Activated CD4-positive, alpha-beta T cell treated with anti-CD3 and anti-CD28 coated beads for 4 hours (primary cell): ENCODE results near the gene ARHGEF17.

Experiments
- DNase-seq, 2 donors: peaks; one replicate each; pipeline ENCODE4 v3.0.0-alpha.2; 2020

The ARHGEF17 gene

DNA sequence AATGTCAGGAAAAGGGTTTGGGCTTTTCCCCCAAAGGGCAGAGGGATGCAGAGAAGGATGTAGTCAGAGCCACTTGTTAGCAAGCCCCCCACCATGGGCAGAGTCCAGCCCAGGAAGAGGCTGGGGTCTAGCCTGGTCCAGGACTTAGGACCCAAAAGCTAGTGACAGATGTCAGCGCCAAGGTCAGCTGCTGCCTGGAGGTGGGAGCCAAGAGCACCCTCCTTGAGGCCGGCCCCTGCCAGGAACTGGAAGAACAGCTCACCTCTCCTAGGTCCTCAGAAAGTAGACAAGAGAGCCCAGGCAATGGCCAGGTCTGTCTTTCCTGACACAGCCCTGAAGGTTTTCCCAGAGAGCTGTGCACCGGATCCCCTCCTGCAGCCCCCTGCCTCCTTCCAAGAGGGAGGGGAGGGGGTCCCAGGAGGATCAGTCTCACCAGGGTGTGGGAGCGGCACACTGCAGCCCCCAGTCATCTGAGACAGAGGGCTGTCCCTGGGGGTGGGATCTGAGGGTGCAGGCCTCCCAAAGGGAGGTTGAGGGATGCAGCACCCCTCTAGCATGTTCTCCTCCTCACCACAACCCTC, 14.6 kb upstream of the ARHGEF17 start:
- DNase-seq: no peak

DNA sequence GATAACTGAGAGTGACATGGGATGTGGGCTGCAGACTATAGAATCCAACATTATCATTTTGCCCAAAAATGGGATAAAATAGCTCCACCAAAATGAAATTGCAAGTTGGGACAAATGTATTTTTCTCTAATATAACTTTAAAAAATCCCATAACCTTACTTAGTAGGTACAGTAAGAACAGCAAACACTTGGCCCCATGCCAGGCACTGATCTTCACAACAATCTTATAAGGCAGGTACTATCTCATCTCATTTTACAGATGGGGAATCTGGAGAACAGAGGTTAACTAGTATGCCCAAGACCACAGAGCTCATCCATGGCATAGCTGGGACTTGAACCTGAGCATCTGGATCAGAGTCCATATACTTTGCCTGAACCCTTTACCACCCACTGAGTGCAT, 13.5 kb upstream of the ARHGEF17 start:
- no peak for DNase-seq

DNA sequence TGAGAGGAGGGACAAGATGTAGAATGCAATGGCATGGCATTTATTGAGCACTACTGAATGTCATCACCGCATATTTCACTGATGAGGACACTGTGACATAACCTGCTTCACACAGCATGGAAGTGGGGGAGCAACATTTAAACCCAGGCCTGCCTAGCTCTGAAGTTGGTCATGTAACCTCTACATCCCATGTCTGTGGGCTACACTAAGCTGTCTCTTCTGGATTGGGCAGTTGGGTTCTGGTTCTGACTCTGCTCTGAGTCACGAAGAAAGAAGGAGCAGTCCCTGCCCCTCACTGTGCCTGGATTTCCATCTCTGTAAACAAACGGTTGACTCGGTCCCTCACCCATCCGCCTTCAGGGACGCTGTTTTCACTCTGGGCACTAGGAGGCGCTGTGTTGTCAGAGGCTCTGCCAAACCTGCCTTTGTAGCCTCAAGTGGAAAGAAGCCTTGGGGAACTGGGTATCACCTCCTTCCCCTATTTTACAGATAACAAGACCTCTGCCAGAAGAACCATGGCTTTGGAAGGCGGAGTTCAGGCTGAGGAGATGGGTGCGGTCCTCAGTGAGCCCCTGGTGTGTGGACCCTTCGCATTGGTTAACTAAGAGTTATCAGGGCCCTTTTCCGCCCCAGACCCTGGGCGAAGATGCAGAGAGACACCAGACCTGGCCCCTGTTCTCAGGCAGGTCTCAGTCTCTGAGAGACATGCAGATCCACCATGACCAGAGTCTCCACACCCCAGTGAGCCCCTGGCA, 12.7 kb upstream of the ARHGEF17 start:
- peak; percentile 48 to 77 for DNase-seq

DNA sequence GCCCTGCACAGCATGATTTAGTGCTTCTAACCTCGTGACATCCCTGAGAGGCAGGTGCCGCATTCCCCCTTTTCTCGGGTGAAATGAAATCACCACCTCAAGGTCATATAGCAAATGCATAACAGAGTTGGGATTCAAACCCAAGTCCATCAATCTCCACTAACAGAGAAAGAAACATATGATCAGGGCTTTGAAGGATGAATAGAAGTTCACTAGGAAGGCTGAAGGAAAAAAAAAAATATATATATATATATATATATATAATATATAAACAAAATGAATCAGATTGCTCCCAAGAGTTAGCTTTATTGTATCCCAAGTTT, 12.1 kb upstream of the ARHGEF17 start:
- no peak for DNase-seq

DNA sequence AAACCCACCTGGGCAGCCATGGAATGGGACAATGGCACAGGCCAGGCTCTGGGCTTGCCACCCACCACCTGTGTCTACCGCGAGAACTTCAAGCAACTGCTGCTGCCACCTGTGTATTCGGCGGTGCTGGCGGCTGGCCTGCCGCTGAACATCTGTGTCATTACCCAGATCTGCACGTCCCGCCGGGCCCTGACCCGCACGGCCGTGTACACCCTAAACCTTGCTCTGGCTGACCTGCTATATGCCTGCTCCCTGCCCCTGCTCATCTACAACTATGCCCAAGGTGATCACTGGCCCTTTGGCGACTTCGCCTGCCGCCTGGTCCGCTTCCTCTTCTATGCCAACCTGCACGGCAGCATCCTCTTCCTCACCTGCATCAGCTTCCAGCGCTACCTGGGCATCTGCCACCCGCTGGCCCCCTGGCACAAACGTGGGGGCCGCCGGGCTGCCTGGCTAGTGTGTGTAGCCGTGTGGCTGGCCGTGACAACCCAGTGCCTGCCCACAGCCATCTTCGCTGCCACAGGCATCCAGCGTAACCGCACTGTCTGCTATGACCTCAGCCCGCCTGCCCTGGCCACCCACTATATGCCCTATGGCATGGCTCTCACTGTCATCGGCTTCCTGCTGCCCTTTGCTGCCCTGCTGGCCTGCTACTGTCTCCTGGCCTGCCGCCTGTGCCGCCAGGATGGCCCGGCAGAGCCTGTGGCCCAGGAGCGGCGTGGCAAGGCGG, 11.4 kb upstream of the ARHGEF17 start:
- DNase-seq: no peak

DNA sequence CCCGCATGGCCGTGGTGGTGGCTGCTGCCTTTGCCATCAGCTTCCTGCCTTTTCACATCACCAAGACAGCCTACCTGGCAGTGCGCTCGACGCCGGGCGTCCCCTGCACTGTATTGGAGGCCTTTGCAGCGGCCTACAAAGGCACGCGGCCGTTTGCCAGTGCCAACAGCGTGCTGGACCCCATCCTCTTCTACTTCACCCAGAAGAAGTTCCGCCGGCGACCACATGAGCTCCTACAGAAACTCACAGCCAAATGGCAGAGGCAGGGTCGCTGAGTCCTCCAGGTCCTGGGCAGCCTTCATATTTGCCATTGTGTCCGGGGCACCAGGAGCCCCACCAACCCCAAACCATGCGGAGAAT, 10.9 kb upstream of the ARHGEF17 start:
- DNase-seq: no peak

DNA sequence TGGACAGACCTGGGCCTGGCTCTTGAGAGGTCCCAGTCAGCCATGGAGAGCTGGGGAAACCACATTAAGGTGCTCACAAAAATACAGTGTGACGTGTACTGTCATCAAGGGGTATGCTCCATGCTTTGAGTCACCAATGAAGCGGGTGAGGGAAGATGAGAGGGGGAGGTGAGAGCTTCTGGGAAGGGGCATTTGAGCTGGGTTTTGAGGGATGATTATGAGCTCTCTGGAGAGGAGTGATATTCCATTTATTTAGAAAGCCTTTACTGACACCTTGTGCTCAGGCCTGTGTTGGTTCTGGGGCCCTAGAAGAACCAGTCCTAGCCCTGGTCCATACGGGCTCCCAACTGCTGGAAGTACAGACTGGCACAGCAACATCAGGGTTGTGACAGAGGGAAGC, 10.4 kb upstream of the ARHGEF17 start:
- DNase-seq: no peak

DNA sequence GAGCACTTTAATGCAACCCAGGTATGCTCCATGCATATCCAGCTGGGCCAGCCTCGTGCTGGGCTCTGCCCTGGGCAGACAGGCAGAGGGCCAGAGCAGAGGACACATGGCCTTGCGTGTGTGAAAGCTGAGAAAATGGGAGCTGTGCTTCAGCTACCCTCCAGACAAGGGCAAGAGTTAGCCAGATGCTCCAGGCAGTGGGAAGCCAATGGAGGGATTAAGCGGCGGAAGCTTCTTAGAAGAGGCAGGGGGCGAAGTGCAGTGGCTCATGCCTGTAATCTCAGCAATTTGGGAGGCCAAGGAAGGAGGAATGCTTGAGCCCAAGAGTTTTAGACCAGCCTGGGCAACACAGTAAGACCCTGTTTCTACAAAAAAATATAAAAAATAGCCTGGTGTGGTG, 9.8 kb upstream of the ARHGEF17 start:
- DNase-seq: no peak

DNA sequence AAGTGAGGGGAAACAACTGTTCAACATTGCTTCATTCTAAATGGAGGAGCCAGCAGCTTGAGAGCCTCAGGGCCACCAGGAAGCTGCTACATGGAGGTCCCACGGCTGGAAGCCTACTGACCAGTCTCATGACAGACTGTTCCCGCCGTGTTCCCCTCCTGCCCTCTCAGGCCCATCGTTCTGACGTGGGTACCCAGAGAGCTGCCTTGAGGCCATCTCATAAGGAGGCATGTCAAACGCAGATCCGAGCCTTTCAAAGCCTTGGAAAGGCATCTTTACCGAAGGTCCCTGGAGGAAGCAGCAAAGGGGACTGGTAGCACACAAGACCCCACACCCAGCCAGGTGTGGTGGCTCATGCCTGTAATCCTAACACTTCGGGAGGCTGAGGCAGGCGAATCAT, 8.3 kb upstream of the ARHGEF17 start:
- DNase-seq: no peak

DNA sequence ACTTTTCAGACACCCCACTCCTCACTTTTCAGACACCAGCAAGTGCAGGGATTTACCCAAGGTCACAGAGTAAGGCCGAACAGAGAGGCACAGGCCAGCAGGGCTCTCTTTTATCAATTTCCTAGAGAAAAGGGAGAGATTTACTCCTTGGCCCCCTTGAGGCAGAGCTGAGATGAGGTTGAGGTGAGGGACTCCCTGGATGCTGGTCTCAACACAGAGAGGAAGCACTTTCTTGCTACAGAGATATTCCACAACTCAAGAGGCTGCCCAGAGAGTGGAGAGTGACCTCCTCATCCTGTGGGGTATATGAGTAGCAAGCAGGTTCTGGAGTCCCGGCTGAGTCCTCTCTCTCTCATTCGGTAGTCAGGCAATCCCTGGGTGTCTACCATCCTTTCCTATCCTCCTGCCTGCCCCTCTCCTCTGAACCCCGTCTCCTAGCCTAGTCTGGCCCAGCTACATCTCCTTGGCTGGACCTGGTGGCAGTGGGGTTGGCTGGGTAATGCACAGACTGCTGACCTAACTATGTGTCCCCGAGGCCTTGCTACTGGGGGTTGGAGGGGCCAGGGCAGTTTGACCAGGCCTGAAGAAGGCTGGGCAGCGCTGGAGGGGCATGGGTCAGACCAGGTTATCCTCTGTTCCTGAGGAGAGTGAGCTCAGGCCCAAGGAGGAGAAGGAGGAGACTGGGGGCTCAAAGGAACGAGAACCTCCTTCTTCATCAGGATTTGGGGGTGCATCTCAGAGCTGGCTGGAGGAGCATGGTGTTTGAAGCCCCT, 1.8 kb upstream of the ARHGEF17 start:
- no peak for DNase-seq

DNA sequence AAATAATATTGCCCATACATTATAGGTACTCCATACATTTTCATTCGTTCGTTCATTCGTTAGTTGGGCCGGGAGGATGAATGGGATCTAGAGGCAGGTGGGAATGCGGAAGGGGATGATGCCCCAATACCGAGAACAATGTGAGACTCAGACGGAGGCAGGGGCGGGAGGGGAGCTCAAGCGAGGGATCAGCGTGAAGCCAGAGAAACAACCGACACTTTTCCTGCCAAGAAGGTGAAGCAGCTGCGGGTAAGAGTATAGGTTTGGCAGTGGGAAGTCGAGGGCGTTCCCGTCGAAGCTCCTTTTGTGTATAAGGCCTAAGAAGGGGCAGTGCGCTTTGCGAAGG, 1.1 kb upstream of the ARHGEF17 start:
- no peak for DNase-seq

DNA sequence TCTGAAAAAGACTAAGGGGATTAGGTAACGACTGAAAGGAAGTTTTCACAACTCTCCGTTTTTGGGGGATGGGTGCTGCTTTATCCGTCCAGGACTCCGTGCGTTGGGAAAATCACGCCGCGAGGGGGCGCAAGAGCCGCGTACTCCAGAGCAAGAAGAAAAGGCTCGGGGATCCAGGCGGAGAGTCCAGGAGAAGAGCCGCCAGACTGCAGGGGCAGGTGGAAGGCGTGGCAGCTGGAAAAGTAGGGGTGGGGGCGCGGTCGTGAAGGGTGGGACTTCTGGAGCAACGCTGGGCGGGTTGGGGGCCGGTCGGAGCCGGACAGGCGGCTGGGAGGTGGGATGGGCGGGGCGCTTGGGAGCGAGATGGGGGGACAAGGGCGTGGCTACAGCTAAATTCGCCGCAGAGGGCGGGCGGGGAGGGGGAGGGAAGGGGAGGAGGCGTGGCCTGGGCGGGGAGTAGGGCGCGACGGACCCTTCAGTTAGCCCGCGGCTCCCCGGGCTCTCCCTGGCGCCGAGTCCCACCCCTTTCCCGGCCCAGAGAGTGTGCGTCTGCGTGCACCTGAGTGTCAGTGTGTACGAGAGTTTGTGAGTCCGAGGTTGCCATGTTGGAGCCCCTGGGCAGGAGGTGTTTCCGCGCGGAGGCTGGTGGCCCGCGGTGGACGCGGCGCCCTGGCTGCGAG, 613 bp upstream of the ARHGEF17 start:
- peak; percentile 84 to 92 for DNase-seq

DNA sequence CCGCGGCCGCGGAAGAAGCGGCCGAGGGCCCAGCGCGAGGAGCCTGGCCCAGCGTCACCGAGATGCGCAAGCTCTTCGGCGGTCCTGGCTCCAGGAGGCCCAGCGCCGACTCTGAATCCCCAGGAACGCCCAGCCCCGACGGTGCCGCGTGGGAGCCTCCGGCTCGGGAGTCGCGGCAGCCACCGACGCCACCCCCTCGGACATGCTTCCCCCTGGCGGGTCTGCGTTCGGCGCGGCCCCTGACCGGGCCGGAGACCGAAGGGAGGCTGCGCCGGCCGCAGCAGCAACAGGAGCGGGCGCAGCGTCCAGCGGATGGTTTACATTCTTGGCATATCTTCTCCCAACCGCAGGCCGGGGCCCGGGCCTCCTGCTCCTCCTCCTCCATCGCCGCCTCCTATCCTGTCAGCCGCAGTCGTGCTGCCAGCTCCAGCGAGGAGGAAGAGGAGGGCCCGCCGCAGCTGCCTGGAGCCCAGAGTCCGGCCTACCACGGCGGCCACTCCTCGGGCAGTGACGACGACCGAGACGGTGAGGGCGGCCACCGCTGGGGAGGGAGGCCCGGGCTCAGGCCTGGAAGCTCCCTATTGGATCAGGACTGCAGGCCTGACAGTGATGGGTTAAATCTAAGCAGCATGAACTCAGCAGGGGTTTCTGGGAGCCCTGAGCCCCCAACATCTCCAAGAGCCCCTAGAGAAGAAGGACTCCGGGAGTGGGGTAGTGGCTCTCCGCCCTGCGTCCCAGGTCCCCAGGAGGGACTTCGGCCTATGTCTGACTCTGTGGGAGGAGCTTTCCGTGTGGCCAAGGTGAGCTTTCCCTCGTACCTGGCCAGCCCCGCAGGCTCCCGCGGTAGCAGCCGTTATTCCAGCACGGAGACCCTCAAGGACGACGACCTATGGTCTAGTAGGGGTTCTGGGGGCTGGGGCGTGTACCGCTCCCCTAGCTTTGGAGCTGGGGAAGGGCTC, 1.2 kb downstream of the ARHGEF17 start:
- DNase-seq: no peak

DNA sequence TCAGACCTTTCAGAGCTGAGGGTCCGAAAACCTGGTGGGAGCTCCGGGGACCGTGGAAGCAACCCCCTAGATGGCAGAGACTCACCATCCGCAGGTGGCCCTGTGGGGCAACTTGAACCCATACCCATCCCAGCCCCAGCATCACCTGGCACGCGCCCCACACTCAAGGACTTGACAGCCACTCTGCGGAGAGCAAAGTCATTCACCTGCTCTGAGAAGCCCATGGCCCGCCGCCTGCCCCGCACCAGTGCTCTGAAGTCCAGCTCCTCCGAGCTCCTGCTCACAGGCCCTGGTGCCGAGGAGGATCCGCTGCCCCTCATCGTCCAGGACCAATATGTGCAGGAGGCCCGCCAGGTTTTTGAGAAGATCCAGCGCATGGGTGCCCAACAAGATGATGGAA, 2.0 kb downstream of the ARHGEF17 start:
- DNase-seq: no peak

DNA sequence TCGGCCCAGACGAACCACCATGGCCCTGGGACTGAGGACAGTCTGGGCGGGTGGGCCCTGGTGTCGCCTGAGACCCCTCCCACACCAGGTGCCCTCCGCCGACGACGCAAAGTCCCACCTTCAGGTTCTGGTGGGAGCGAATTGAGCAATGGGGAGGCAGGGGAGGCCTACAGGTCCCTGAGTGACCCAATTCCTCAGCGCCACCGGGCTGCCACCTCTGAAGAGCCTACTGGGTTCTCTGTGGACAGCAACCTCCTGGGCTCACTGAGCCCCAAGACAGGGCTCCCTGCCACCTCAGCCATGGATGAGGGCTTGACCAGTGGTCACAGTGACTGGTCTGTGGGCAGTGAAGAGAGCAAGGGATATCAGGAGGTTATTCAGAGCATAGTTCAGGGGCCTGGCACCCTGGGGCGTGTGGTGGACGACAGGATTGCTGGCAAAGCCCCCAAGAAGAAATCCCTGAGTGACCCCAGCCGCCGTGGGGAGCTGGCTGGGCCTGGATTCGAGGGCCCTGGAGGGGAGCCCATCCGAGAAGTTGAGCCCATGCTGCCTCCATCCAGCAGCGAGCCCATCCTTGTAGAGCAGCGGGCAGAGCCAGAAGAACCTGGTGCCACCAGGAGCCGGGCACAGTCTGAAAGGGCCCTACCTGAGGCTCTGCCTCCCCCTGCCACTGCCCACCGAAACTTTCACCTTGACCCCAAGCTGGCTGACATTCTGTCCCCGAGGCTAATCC, 2.8 kb downstream of the ARHGEF17 start:
- no peak for DNase-seq

DNA sequence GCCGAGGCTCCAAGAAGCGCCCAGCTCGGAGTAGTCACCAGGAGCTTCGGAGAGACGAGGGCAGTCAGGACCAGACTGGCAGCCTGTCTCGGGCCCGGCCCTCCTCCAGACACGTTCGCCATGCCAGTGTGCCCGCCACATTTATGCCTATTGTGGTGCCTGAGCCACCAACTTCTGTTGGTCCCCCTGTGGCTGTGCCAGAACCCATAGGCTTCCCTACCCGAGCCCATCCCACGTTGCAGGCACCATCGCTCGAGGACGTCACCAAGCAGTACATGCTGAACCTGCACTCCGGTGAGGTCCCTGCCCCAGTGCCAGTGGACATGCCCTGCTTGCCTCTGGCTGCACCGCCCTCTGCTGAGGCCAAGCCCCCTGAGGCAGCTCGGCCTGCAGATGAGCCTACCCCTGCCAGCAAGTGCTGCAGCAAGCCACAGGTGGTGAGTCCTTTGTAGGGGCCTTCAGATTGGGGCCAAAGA, 3.4 kb downstream of the ARHGEF17 start:
- no peak for DNase-seq

DNA sequence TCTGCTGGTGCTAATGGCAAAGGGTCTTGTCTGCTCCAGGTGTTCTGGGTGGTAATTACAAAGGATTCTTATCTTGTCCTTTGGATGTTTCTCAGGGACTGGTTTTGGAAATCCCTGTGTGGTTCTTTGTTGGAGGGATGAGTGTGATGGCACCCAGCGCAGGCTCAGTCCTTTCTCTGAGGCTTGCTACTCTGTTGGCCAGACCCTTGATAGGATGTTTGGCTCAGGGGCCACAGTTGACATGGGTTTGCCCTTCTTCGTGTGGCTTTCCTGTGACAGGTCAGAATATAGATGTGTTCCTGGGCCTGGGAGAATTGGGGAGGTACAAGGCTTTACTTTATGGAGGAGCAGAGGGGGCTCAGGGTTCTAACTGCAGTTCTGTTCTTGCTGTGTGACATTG, 4.0 kb downstream of the ARHGEF17 start:
- DNase-seq: no peak

DNA sequence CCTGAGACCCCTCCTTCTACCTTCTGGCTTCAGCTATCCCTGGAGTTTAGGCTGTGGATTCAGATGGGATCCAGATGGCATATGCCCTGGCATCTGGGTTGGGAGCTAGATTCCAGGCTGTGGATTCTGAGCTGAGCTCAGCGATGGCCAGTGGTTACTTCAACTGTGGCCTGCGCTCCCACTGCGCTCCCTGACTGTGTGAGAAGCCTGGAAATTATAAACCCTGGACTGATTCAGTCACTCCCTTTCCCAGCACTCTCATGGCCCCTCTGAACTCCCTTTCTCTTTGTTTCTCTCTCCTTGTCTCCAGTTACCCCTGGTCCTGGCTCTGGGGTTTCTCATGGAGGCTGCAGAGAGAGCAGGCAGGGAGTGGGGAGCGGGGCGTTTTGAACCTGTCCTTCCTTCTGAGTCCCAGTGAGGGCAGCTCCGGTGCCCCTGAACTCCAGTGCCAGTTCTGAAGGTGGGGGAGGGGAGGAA, 4.8 kb downstream of the ARHGEF17 start:
- no peak for DNase-seq

DNA sequence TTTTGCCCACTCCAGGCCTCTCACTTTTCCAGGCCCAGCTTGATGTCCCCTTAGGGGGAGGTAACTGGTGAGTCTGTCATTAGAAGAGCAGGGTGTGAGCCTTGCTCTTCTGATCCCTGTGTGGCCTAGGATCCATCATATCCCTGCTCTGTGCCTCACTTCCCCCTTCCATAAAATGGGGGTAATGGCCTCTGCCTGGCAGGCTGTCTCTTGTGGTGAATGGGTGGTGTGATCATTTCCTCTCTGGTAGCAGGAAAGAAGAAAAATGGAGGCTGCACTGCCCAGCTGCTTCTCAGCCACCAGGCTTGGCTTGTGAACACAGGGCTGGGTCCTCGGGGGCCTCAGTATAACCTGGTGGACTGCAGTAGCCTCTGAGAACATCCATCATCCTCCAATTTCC, 5.6 kb downstream of the ARHGEF17 start:
- DNase-seq: no peak

DNA sequence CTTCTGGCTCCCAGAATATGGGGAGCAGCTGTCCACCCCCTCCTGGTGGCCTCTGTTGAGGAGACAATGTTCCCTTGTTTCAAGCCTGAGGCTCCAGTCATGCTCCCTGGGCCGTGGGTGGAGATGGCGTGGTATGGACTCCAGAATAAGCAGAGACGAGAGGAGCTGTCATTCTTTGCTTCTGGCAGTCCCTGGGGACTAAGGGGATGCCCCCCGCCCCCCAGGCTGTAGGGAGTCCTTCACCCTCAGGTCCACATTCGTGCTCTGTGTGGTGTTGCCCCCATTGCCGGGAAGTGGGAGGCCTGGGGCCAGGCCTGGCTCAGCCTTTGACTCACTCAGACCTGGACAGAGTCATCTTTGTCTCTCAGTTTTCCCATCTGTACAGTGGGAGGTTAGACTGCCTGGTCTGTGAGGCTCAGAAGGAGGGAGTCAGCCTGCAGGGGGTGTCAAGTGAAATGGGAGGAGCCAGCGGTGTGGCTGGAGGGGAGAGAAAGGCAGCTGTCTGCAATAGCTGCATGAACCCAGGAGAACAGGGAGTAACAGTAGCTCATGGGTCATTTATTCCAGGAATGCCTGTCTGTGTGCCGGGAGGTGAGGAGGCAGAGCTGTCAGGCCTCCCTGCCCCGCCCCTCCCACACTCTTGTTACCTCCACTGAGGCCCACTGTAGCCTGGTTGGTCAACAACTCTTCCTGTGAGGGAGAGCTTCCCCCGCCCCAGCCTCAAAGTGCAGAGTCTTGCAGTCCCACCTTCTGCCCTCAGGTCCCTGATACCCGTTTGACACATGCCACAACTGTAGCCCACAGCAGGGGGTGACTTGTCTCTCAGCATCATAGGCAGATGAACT, 6.3 kb downstream of the ARHGEF17 start:
- no peak for DNase-seq
